ENCODE results near the gene HDAC4. TPM values are rescaled to one million over a fixed set of nuclear protein-coding genes. Genes with fewer than 3 reads are reported as not detected.

Gene HDAC4
- total and polyA plus RNA-seq, 9 of the 15 experiments (the other 6 are each of a cell fraction or from before 2014, with no cell fraction given): 0.11 to 20.2 (median 4.0) TPM

DNA sequence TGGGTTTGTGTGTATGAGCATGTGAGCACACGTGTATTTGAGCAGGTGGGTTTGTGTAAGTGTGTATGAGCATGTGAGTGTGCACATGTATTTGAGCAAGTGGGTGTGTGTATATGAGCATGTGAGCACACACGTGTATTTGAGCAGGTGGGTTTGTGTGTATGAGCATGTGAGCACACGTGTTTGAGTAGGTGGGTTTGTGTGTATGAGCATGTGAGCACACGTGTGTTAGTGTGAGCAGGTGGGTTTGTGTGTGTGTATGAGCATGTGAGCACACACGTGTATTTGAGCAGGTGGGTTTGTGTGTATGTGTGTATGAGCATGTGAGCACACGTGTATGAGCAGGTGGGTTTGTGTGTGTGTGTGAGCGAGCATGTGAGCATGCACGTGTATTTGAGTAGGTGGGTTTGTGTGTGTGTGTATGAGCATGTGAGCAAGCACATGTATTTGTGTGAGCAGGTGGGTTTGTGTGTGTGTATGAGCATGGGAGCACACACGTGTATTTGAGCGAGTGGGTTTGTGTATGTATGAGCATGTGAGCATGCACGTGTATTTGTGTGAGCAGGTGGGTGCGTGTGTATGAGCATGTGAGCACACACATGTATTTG is 383.2 kb downstream of the HDAC4 start (continued):
- TF ChIP-seq ZNF407 (IDR thresholded peaks at IDR 0.05; ENCODE audit: low read depth) (no peak), SNAPC5 (CRISPR knock-in tag; IDR thresholded peaks at IDR 0.05) (no peak), SIRT6 (IDR thresholded peaks at IDR 0.05; ENCODE audit: low read depth, low read length) (no peak)
